HG03060 (cell line): ENCODE measurements around the gene ABL2.
"Not testable (repeated sequence)": the region's sequence is repeated elsewhere in the genome, so short reads cannot be mapped to it uniquely, and the experiment has no call there.

Experiments used
- ATAC-seq: cut with Tn5 transposase; IDR thresholded peaks from one replicate; pipeline ENCODE4 v1.9.1; 2021; ENCODE audit warnings: low read depth, moderate number of reproducible peaks; ENCODE audit not compliant: unreplicated experiment

ABL2 gene

GRCh38 chr1:179229214-179230140 is at the start of gene ABL2:
Gene ABL2, minus strand, starts transcription at chr1:179229677. Its CDS starts 280 bp downstream, at chr1:179229397.
- ATAC-seq = no peak

- ATAC-seq = no peak
Observed at GRCh38 chr1:179278920-179279319, 49.4 kb upstream of the ABL2 start.

GRCh38 chr1:179274424-179274823 is 44.9 kb upstream of the ABL2 start:
- not testable (repeated sequence) for ATAC-seq

GRCh38 chr1:179269071-179269470 is 39.6 kb upstream of the ABL2 start:
- ATAC-seq = no peak

GRCh38 chr1:179264507-179264906 is 35.0 kb upstream of the ABL2 start:
- no peak for ATAC-seq

GRCh38 chr1:179263121-179263520 is 33.6 kb upstream of the ABL2 start:
- ATAC-seq = no peak

GRCh38 chr1:179262183-179262582 is 32.7 kb upstream of the ABL2 start:
- ATAC-seq = no peak

GRCh38 chr1:179253286-179253972 is 24.0 kb upstream of the ABL2 start:
- ATAC-seq = no peak

- no peak for ATAC-seq
Observed at GRCh38 chr1:179252606-179253005, 23.1 kb upstream of the ABL2 start.

- no peak for ATAC-seq
Observed at GRCh38 chr1:179251675-179252074, 22.2 kb upstream of the ABL2 start.

GRCh38 chr1:179247923-179248322 is 18.4 kb upstream of the ABL2 start:
- no peak for ATAC-seq

- ATAC-seq = not testable (repeated sequence)
Observed at GRCh38 chr1:179245426-179245825, 15.9 kb upstream of the ABL2 start.

GRCh38 chr1:179241530-179242097 is 12.1 kb upstream of the ABL2 start:
- ATAC-seq = no peak

GRCh38 chr1:179237222-179237621 is 7.7 kb upstream of the ABL2 start:
- no peak for ATAC-seq

GRCh38 chr1:179234863-179235262 is 5.4 kb upstream of the ABL2 start:
- no peak for ATAC-seq

- ATAC-seq = no peak
Observed at GRCh38 chr1:179231923-179232322, 2.4 kb upstream of the ABL2 start.

- no peak for ATAC-seq
Observed at GRCh38 chr1:179230721-179231120, 1.2 kb upstream of the ABL2 start.

GRCh38 chr1:179230251-179230650 is 774 bp upstream of the ABL2 start:
- ATAC-seq = no peak

GRCh38 chr1:179228783-179229213 is 679 bp downstream of the ABL2 start:
- no peak for ATAC-seq

GRCh38 chr1:179226738-179227137 is 2.7 kb downstream of the ABL2 start:
- no peak for ATAC-seq

GRCh38 chr1:179224466-179224865 is 5.0 kb downstream of the ABL2 start:
- not testable (repeated sequence) for ATAC-seq
